Lower leg skin (tissue), 3 donors: ENCODE data around the gene ZNF41.

Experiments used
- POLR2A ChIP-seq, 2 donors: fragments of 450-650 bp; IDR thresholded peaks; one replicate each; pipeline ENCODE4 v1.6.1; 2016 to 2017; ENCODE audit warnings: antibody characterized with exemption in 2 of 2, mild to moderate bottlenecking in 1 of 2, moderate library complexity in 1 of 2
- TF ChIP-seq, protein P1 (sequence below), 3 donors: fragments of 450-650 bp; IDR thresholded peaks; one replicate each; pipeline ENCODE4 v1.5.1; 2016; ENCODE audit warnings: antibody characterized with exemption in 3 of 3, mild to moderate bottlenecking in 3 of 3, moderate library complexity in 2 of 3

DNA sequence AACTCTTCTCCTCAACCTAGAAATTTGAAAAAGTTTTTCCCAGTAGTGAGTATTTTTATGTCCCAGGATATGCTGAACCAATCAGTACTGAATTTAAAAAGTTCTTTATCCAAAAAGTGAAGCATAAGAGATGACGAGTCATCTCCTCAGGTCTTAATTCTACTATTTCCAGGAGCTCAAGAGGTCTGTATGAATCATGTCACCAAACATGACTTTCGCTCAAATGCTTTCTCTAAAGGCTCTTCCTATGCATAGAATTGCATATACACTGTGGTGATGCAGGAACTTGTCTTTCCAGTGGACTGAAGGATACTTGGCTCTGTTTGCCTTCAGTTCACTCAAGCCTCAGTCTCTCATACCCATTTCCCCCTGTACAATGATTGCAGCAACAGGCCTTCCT, 36.1 kb downstream of the ZNF41 start:
- TF ChIP-seq, protein P1, sequence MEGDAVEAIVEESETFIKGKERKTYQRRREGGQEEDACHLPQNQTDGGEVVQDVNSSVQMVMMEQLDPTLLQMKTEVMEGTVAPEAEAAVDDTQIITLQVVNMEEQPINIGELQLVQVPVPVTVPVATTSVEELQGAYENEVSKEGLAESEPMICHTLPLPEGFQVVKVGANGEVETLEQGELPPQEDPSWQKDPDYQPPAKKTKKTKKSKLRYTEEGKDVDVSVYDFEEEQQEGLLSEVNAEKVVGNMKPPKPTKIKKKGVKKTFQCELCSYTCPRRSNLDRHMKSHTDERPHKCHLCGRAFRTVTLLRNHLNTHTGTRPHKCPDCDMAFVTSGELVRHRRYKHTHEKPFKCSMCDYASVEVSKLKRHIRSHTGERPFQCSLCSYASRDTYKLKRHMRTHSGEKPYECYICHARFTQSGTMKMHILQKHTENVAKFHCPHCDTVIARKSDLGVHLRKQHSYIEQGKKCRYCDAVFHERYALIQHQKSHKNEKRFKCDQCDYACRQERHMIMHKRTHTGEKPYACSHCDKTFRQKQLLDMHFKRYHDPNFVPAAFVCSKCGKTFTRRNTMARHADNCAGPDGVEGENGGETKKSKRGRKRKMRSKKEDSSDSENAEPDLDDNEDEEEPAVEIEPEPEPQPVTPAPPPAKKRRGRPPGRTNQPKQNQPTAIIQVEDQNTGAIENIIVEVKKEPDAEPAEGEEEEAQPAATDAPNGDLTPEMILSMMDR (IDR thresholded peaks at IDR 0.05) = no peak
- no peak for TF ChIP-seq POLR2A (IDR thresholded peaks at IDR 0.05)
